WTC11 (cell line): Measurements from ENCODE around the gene ETV7. TPM values are rescaled to one million over a fixed set of nuclear protein-coding genes. Genes with fewer than 3 reads are reported as not detected.

ENCODE experiments used
- ATAC-seq: fragments of 200-7000 bp; cut with Tn5 transposase; 2 replicates; pipeline ENCODE4 v1.10.0; 2021; ENCODE audit warnings: mild to moderate bottlenecking, moderate library complexity
- CTCF ChIA-PET: fragments of 300-600 bp; sonication (Branson Sonifier 250); formaldehyde crosslinking; loops from one replicate; lab custom pipeline; 2021; ENCODE audit warnings: antibody characterized with exemption; lab: Charles Lee
- POLR2A ChIA-PET: fragments of 350-600 bp; sonication (Branson Sonifier 250); formaldehyde crosslinking; loops from one replicate; lab custom pipeline; 2021; ENCODE audit warnings: antibody characterized with exemption; lab: Charles Lee
- DNase-seq: peaks from one replicate; pipeline ENCODE4 v3.0.0; 2021; ENCODE audit warnings: low spot score
- H3K27ac Mint-ChIP-seq: 2 replicates; pipeline ENCODE4 v1.8.0; 2021; ENCODE audit warnings: mixed read lengths
- H3K27me3 Mint-ChIP-seq: 2 replicates; pipeline ENCODE4 v1.8.0; 2021; ENCODE audit warnings: low read depth, mild to moderate bottlenecking, moderate library complexity, mixed read lengths
- H3K36me3 Mint-ChIP-seq: 2 replicates; pipeline ENCODE4 v1.8.0; 2021; ENCODE audit warnings: mixed read lengths
- H3K4me1 Mint-ChIP-seq: 2 replicates; pipeline ENCODE4 v1.8.0; 2022; ENCODE audit warnings: mixed read lengths
- H3K4me3 Mint-ChIP-seq: 2 replicates; pipeline ENCODE4 v1.8.0; 2021; ENCODE audit warnings: mild to moderate bottlenecking, moderate library complexity, mixed read lengths
- H3K9me3 Mint-ChIP-seq: 2 replicates; pipeline ENCODE4 v1.8.0; 2021; ENCODE audit warnings: mixed read lengths
- AFF4 ChIP-seq: sonication (generic); formaldehyde crosslinking; IDR thresholded peaks from 2 replicates; pipeline ENCODE4 v1.8.1; 2023; ENCODE audit warnings: mild to moderate bottlenecking, missing genetic modification reagents, borderline replicate concordance
- ATF6 ChIP-seq: sonication (generic); formaldehyde crosslinking; IDR thresholded peaks from 2 replicates; pipeline ENCODE4 v1.8.1; 2023; ENCODE audit warnings: mild to moderate bottlenecking, missing genetic modification reagents
- E2F5 ChIP-seq: sonication (generic); formaldehyde crosslinking; IDR thresholded peaks from 2 replicates; pipeline ENCODE4 v1.8.1; 2022; ENCODE audit warnings: mild to moderate bottlenecking, moderate library complexity, missing genetic modification reagents
- FOXP1 ChIP-seq: sonication (generic); formaldehyde crosslinking; IDR thresholded peaks from 2 replicates; pipeline ENCODE4 v1.8.0; 2022; ENCODE audit warnings: missing genetic modification reagents, mild to moderate bottlenecking, moderate library complexity, borderline replicate concordance
- GTF2I ChIP-seq: fragments of 250-450 bp; sonication (Bioruptor Pico); conservative IDR thresholded peaks from 2 replicates; pipeline ENCODE4 v1.4.0; 2021; ENCODE audit warnings: mild to moderate bottlenecking
- IRF2 ChIP-seq: sonication (generic); formaldehyde crosslinking; IDR thresholded peaks from 2 replicates; pipeline ENCODE4 v1.8.0; 2022; ENCODE audit warnings: low read depth, missing genetic modification reagents, borderline replicate concordance
- JUN ChIP-seq: sonication (generic); formaldehyde crosslinking; IDR thresholded peaks from 2 replicates; pipeline ENCODE4 v1.8.0; 2023; ENCODE audit warnings: mild to moderate bottlenecking, missing genetic modification reagents
- TEAD1 ChIP-seq: sonication (generic); formaldehyde crosslinking; IDR thresholded peaks from 2 replicates; pipeline ENCODE4 v1.8.0; 2022; ENCODE audit warnings: mild to moderate bottlenecking, missing genetic modification reagents
- USF2 ChIP-seq: sonication (generic); formaldehyde crosslinking; IDR thresholded peaks from 2 replicates; pipeline ENCODE4 v1.8.1; 2023; ENCODE audit warnings: mild to moderate bottlenecking, missing genetic modification reagents, moderate library complexity
- ZNF423 ChIP-seq: fragments of 250-450 bp; sonication (Bioruptor Pico); IDR thresholded peaks from 2 replicates; pipeline ENCODE4 v2.1.2; 2022; ENCODE audit warnings: mild to moderate bottlenecking, moderate library complexity
- total RNA-seq: library from RNA; stranded (reverse); gene quantifications from 3 replicates; pipeline ENCODE4 v1.2.3, GENCODE V29; 2021
- TF ChIP-seq, protein P1 (sequence below): sonication (generic); formaldehyde crosslinking; IDR thresholded peaks from 2 replicates; pipeline ENCODE4 v1.8.0; 2022; ENCODE audit warnings: mild to moderate bottlenecking, missing genetic modification reagents
- TF ChIP-seq, protein P2 (sequence below): sonication (generic); formaldehyde crosslinking; IDR thresholded peaks from 2 replicates; pipeline ENCODE4 v1.8.1; 2023; ENCODE audit warnings: mild to moderate bottlenecking, missing genetic modification reagents
- TF ChIP-seq, protein P3 (sequence below): sonication (generic); formaldehyde crosslinking; IDR thresholded peaks from 2 replicates; pipeline ENCODE4 v1.8.1; 2023; ENCODE audit warnings: mild to moderate bottlenecking, moderate library complexity, missing genetic modification reagents
- TF ChIP-seq, protein P4 (sequence below): sonication (generic); formaldehyde crosslinking; IDR thresholded peaks from 2 replicates; pipeline ENCODE4 v1.8.1; 2022; ENCODE audit warnings: low read depth, missing genetic modification reagents, borderline replicate concordance
- TF ChIP-seq, protein P5 (sequence below): sonication (generic); formaldehyde crosslinking; IDR thresholded peaks from 2 replicates; pipeline ENCODE4 v1.8.0; 2023; ENCODE audit warnings: missing genetic modification reagents
- TF ChIP-seq, protein P6 (sequence below): fragments of 250-450 bp; sonication (Bioruptor Pico); IDR thresholded peaks from 2 replicates; pipeline ENCODE4 v1.9.0; 2021; ENCODE audit warnings: mild to moderate bottlenecking, borderline replicate concordance

The ETV7 gene
- total RNA-seq, 1 experiment from 2014 or later, result 0.68 TPM

GRCh38 chr6:36340618-36341454 is 46.6 kb downstream of the ETV7 start:
- H3K9me3 Mint-ChIP-seq, result no peaks in the 10 kb centered on the region
- H3K27ac Mint-ChIP-seq, result no peak overlapping the region; the same call in 1 of the 2 replicates
- H3K4me3 Mint-ChIP-seq, result peak overlapping the region; percentile 70
- H3K27me3 Mint-ChIP-seq, result peaks cover 15% of the 10 kb centered on the region
- H3K4me1 Mint-ChIP-seq, result peaks cover 9% of the 10 kb centered on the region
- ATAC-seq, result peak; percentile 84
- DNase-seq, result peak; percentile 83
- ChIA-PET POLR2A (interaction anchor here (1.2 kb wide), 1 partner anchor 19 kb away, joined by 4 read pairs; no protein-coding TSS in a partner anchor), CTCF (interaction anchor here (0.5 to 2.6 kb wide), 58 partner anchors 8 to 1572 kb away, joined by 3 to 47 read pairs (median 5); partner anchors contain the start of gene CDKN1A)
- no peaks in the 10 kb centered on the region for H3K36me3 Mint-ChIP-seq
- no peak for TF ChIP-seq TEAD1
- TF ChIP-seq, protein P1, sequence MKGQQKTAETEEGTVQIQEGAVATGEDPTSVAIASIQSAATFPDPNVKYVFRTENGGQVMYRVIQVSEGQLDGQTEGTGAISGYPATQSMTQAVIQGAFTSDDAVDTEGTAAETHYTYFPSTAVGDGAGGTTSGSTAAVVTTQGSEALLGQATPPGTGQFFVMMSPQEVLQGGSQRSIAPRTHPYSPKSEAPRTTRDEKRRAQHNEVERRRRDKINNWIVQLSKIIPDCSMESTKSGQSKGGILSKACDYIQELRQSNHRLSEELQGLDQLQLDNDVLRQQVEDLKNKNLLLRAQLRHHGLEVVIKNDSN (CRISPR knock-in tag), result 0 out of 2 replicates have a peak, but pooled peaks have one; percentile 19
- TF ChIP-seq E2F5 (CRISPR knock-in tag), result no peak
- TF ChIP-seq, protein P2, sequence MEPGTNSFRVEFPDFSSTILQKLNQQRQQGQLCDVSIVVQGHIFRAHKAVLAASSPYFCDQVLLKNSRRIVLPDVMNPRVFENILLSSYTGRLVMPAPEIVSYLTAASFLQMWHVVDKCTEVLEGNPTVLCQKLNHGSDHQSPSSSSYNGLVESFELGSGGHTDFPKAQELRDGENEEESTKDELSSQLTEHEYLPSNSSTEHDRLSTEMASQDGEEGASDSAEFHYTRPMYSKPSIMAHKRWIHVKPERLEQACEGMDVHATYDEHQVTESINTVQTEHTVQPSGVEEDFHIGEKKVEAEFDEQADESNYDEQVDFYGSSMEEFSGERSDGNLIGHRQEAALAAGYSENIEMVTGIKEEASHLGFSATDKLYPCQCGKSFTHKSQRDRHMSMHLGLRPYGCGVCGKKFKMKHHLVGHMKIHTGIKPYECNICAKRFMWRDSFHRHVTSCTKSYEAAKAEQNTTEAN (CRISPR knock-in tag), result no peak
- TF ChIP-seq AFF4 (CRISPR knock-in tag), result no peak
- TF ChIP-seq ATF6 (CRISPR knock-in tag), result no peak
- TF ChIP-seq, protein P3, sequence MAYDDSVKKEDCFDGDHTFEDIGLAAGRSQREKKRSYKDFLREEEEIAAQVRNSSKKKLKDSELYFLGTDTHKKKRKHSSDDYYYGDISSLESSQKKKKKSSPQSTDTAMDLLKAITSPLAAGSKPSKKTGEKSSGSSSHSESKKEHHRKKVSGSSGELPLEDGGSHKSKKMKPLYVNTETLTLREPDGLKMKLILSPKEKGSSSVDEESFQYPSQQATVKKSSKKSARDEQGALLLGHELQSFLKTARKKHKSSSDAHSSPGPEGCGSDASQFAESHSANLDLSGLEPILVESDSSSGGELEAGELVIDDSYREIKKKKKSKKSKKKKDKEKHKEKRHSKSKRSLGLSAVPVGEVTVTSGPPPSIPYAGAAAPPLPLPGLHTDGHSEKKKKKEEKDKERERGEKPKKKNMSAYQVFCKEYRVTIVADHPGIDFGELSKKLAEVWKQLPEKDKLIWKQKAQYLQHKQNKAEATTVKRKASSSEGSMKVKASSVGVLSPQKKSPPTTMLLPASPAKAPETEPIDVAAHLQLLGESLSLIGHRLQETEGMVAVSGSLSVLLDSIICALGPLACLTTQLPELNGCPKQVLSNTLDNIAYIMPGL, result peak; percentile 47; the same call in 1 of the 2 replicates
- TF ChIP-seq, protein P4, sequence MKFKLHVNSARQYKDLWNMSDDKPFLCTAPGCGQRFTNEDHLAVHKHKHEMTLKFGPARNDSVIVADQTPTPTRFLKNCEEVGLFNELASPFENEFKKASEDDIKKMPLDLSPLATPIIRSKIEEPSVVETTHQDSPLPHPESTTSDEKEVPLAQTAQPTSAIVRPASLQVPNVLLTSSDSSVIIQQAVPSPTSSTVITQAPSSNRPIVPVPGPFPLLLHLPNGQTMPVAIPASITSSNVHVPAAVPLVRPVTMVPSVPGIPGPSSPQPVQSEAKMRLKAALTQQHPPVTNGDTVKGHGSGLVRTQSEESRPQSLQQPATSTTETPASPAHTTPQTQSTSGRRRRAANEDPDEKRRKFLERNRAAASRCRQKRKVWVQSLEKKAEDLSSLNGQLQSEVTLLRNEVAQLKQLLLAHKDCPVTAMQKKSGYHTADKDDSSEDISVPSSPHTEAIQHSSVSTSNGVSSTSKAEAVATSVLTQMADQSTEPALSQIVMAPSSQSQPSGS, result no peak
- TF ChIP-seq, protein P5, sequence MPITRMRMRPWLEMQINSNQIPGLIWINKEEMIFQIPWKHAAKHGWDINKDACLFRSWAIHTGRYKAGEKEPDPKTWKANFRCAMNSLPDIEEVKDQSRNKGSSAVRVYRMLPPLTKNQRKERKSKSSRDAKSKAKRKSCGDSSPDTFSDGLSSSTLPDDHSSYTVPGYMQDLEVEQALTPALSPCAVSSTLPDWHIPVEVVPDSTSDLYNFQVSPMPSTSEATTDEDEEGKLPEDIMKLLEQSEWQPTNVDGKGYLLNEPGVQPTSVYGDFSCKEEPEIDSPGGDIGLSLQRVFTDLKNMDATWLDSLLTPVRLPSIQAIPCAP (CRISPR knock-in tag), result no peak
- no peak for TF ChIP-seq GTF2I (CRISPR knock-in tag)
- TF ChIP-seq FOXP1, result no peak
- no peak for TF ChIP-seq JUN (CRISPR knock-in tag)
- TF ChIP-seq, protein P6, sequence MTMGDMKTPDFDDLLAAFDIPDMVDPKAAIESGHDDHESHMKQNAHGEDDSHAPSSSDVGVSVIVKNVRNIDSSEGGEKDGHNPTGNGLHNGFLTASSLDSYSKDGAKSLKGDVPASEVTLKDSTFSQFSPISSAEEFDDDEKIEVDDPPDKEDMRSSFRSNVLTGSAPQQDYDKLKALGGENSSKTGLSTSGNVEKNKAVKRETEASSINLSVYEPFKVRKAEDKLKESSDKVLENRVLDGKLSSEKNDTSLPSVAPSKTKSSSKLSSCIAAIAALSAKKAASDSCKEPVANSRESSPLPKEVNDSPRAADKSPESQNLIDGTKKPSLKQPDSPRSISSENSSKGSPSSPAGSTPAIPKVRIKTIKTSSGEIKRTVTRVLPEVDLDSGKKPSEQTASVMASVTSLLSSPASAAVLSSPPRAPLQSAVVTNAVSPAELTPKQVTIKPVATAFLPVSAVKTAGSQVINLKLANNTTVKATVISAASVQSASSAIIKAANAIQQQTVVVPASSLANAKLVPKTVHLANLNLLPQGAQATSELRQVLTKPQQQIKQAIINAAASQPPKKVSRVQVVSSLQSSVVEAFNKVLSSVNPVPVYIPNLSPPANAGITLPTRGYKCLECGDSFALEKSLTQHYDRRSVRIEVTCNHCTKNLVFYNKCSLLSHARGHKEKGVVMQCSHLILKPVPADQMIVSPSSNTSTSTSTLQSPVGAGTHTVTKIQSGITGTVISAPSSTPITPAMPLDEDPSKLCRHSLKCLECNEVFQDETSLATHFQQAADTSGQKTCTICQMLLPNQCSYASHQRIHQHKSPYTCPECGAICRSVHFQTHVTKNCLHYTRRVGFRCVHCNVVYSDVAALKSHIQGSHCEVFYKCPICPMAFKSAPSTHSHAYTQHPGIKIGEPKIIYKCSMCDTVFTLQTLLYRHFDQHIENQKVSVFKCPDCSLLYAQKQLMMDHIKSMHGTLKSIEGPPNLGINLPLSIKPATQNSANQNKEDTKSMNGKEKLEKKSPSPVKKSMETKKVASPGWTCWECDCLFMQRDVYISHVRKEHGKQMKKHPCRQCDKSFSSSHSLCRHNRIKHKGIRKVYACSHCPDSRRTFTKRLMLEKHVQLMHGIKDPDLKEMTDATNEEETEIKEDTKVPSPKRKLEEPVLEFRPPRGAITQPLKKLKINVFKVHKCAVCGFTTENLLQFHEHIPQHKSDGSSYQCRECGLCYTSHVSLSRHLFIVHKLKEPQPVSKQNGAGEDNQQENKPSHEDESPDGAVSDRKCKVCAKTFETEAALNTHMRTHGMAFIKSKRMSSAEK (CRISPR knock-in tag), result no peak
- TF ChIP-seq IRF2 (CRISPR knock-in tag), result no peak
- no peak for TF ChIP-seq USF2 (CRISPR knock-in tag)
- no peak for TF ChIP-seq ZNF423 (CRISPR knock-in tag)
